A549 (cell line): ENCODE results near the gene LRRC46. TPM values are rescaled to one million over a fixed set of nuclear protein-coding genes. Genes with fewer than 3 reads are reported as not detected.

Experiments used
- ATAC-seq, 2 experiments: fragments of 200-7000 bp in 1 of 2; fragments of >200 bp in 1 of 2; cut with Nextera tagmentation in 1 of 2; cut with Tn5 transposase in 1 of 2; 3 replicates each; pipeline versions ENCODE4 v1.8.0 to v1.9.1; 2018 to 2020; ENCODE audit warnings: mild to moderate bottlenecking in 1 of 2, moderate library complexity in 1 of 2
- CTCF ChIA-PET: fragments of 300-600 bp; sonication (Branson Sonifier 250); formaldehyde crosslinking; extraction: SDS; loops from one replicate; lab custom pipeline; 2021; ENCODE audit warnings: antibody characterized with exemption, inconsistent platforms; lab: Yijun Ruan, JAX
- POLR2A ChIA-PET: fragments of 350-600 bp; formaldehyde crosslinking; extraction: SDS; loops from one replicate; lab custom pipeline; 2021; ENCODE audit warnings: antibody characterized with exemption, inconsistent platforms; lab: Yijun Ruan, JAX
- DNase-seq, 2 experiments: peaks; one replicate each; pipeline versions ENCODE4 v3.0.0 to v3.0.0-alpha.2; 2011 to 2016; ENCODE audit warnings: low read depth in 1 of 2, low spot score in 1 of 2
- FAIRE-seq: peaks from 2 replicates; lab custom pipeline; 2011; peaks lifted over from hg19 to GRCh38; lab: Jason Lieb, UNC
- H3K27ac ChIP-seq, 2 experiments: fragments of >200 bp; sonication (Bioruptor Twin); formaldehyde crosslinking; 3 replicates each; pipeline ENCODE4 v1.5.1; 2016 to 2017
- H3K4me1 ChIP-seq: fragments of >200 bp; sonication (Bioruptor Twin); formaldehyde crosslinking; 3 replicates; pipeline ENCODE4 v1.6.1; 2016
- H3K4me2 ChIP-seq: fragments of >200 bp; sonication (Bioruptor Twin); formaldehyde crosslinking; 3 replicates; pipeline ENCODE4 v1.6.1; 2016
- H3K4me3 ChIP-seq: fragments of >200 bp; sonication (Bioruptor Twin); formaldehyde crosslinking; 3 replicates; pipeline ENCODE4 v1.5.1; 2016
- H3K9me3 ChIP-seq: fragments of >200 bp; sonication (Bioruptor Twin); formaldehyde crosslinking; 3 replicates; pipeline ENCODE4 v1.6.1; 2016
- CBX2 ChIP-seq: fragments of 200-600 bp; sonication (generic); IDR thresholded peaks from 2 replicates; pipeline ENCODE4 v1.6.1; 2016; ENCODE audit warnings: low read depth, mild to moderate bottlenecking, borderline replicate concordance
- CHD4 ChIP-seq: fragments of 200-600 bp; sonication (generic); IDR thresholded peaks from 2 replicates; pipeline ENCODE4 v1.6.1; 2016; ENCODE audit warnings: antibody characterized with exemption, mild to moderate bottlenecking, borderline replicate concordance
- CTCF ChIP-seq: fragments of >200 bp; sonication (Bioruptor Twin); formaldehyde crosslinking; IDR thresholded peaks from 3 replicates; pipeline ENCODE4 v1.5.1; 2016
- FOSB ChIP-seq: fragments of 250-450 bp; sonication (Bioruptor Pico); IDR thresholded peaks from 2 replicates; pipeline ENCODE4 v1.5.0; 2020; ENCODE audit warnings: mild to moderate bottlenecking, moderate library complexity
- HDAC2 ChIP-seq: fragments of 200-600 bp; sonication (generic); IDR thresholded peaks from 2 replicates; pipeline ENCODE4 v1.6.1; 2016
- HOXA7 ChIP-seq: fragments of 250-450 bp; sonication (Bioruptor Pico); IDR thresholded peaks from 2 replicates; pipeline ENCODE4 v1.5.0; 2020; ENCODE audit warnings: mild to moderate bottlenecking, moderate library complexity
- HOXB13 ChIP-seq: fragments of 250-450 bp; sonication (Bioruptor Pico); IDR thresholded peaks from 2 replicates; pipeline ENCODE4 v1.5.0; 2020; ENCODE audit warnings: low read depth, mild to moderate bottlenecking, moderate library complexity
- HOXB5 ChIP-seq: fragments of 250-450 bp; sonication (Bioruptor Pico); IDR thresholded peaks from 2 replicates; pipeline ENCODE4 v1.5.0; 2020; ENCODE audit warnings: mild to moderate bottlenecking, moderate library complexity
- JUNB ChIP-seq: fragments of >200 bp; sonication (Bioruptor Twin); formaldehyde crosslinking; IDR thresholded peaks from 2 replicates; pipeline ENCODE4 v1.6.1; 2016
- MAZ ChIP-seq: fragments of 150-350 bp; IDR thresholded peaks from 2 replicates; pipeline ENCODE4 v1.6.1; 2014; ENCODE audit warnings: antibody characterized with exemption, low read depth, low read length, borderline replicate concordance
- NFE2L2 ChIP-seq: fragments of 150-350 bp; conservative IDR thresholded peaks from 2 replicates; pipeline ENCODE4 v1.6.1; 2014; ENCODE audit warnings: low read length
- NPAS2 ChIP-seq: fragments of 250-450 bp; sonication (Bioruptor Pico); IDR thresholded peaks from 2 replicates; pipeline ENCODE4 v1.8.0; 2022; ENCODE audit warnings: mild to moderate bottlenecking, moderate library complexity, borderline replicate concordance
- NR3C1 ChIP-seq: fragments of >200 bp; sonication (Bioruptor Twin); formaldehyde crosslinking; IDR thresholded peaks from 3 replicates; pipeline ENCODE4 v1.6.1; 2017
- PBX3 ChIP-seq: IDR thresholded peaks from 2 replicates; pipeline ENCODE4 v1.6.1; 2012
- PHF8 ChIP-seq: fragments of 200-600 bp; sonication (generic); IDR thresholded peaks from 2 replicates; pipeline ENCODE4 v1.6.1; 2016; ENCODE audit warnings: low read depth, mild to moderate bottlenecking, antibody characterized with exemption, moderate library complexity, borderline replicate concordance
- POLR2A ChIP-seq: IDR thresholded peaks from 2 replicates; pipeline ENCODE4 v1.6.1; 2012; ENCODE audit warnings: mild to moderate bottlenecking, low read length
- POLR2AphosphoS2 ChIP-seq: conservative IDR thresholded peaks from 2 replicates; pipeline ENCODE4 v1.6.1; 2012; ENCODE audit warnings: low read length, improper control_type of control experiment, inconsistent platforms
- RAD21 ChIP-seq, 2 experiments: fragments of >200 bp in 1 of 2; sonication (Bioruptor Twin) in 1 of 2; formaldehyde crosslinking in 1 of 2; IDR thresholded peaks in 1 of 2; conservative IDR thresholded peaks in 1 of 2; 2 replicates in 1 of 2; 3 replicates in 1 of 2; pipeline ENCODE4 v1.6.1; 2012 to 2018; ENCODE audit warnings: inconsistent platforms in 1 of 2
- RARB ChIP-seq: fragments of 250-450 bp; sonication (Bioruptor Pico); IDR thresholded peaks from 2 replicates; pipeline ENCODE4 v1.8.0; 2021; ENCODE audit warnings: mild to moderate bottlenecking, moderate library complexity
- TP53 ChIP-seq: fragments of 250-450 bp; sonication (Bioruptor Pico); IDR thresholded peaks from 2 replicates; pipeline ENCODE4 v1.5.0; 2021; ENCODE audit warnings: mild to moderate bottlenecking, moderate library complexity
- ZC3H11A ChIP-seq: fragments of 450-650 bp; IDR thresholded peaks from 2 replicates; pipeline ENCODE4 v1.6.1; 2014; ENCODE audit warnings: antibody characterized with exemption, mild to moderate bottlenecking
- ZSCAN20 ChIP-seq: fragments of 250-450 bp; sonication (Bioruptor Pico); IDR thresholded peaks from 2 replicates; pipeline ENCODE4 v1.8.0; 2022; ENCODE audit warnings: mild to moderate bottlenecking, moderate library complexity
- WGBS: methylation state at CpG from one replicate; pipeline ENCODE4 v1.1.6; 2017; ENCODE audit errors: missing lambda C conversion rate; 5-methylcytosine and 5-hydroxymethylcytosine counted together
- polyA plus RNA-seq, 4 experiments: library from polyadenylated mRNA; depleted of rRNA in 3 of 4; stranded (reverse); fragments of >200 nt; fragmentation: RNase III in 1 of 4; extraction: RNeasy Plus Mini Kit Qiagen cat#74134 plus additional on column Dnase treatment in 1 of 4; gene quantifications; 2 replicates in 3 of 4; 3 replicates in 1 of 4; pipeline ENCODE4 v1.2.3, GENCODE V29; 2011 to 2017
- TF ChIP-seq, protein P1 (sequence below): fragments of >200 bp; sonication (Bioruptor Twin); formaldehyde crosslinking; IDR thresholded peaks from 2 replicates; pipeline ENCODE4 v1.6.1; 2016

LRRC46 gene
- polyA plus RNA-seq, 2 of the 4 experiments (the other 2 are of a cell fraction), result 2.7 to 3.0 TPM

DNA sequence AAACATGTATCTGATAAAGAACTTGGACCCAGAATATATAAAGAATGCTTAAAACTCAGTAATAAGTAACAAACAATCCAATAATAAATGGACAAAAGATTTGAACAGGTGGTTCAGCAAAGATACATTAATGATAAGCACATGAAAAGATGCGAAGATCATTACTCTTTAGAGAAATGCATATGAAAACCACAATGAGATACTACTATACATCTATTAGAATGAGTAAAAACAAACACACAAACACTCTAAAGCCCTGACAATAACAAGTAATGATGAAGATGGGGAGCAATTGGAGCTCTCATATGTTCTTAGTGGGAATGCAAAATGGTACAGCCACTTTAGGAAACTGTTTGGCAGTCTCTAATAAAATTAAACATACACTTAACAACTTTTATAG lies 39.0 kb upstream of the LRRC46 start:
- WGBS, result 7% methylated on average over 1 of the region's 1 CpG
- TF ChIP-seq ZSCAN20 (CRISPR knock-in tag), result no peak
- no peak for TF ChIP-seq PHF8
- no peak for TF ChIP-seq RARB (CRISPR knock-in tag)
- no peak for TF ChIP-seq JUNB
- TF ChIP-seq CTCF, result no peak
- TF ChIP-seq, protein P1, sequence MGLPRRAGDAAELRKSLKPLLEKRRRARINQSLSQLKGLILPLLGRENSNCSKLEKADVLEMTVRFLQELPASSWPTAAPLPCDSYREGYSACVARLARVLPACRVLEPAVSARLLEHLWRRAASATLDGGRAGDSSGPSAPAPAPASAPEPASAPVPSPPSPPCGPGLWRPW, result no peak
- TF ChIP-seq ZC3H11A, result no peak
- TF ChIP-seq NFE2L2, result no peak
- no peak for TF ChIP-seq POLR2A
- TF ChIP-seq POLR2AphosphoS2, result no peak
- no peak for TF ChIP-seq HOXB13 (CRISPR knock-in tag)
- TF ChIP-seq RAD21 (conservative IDR thresholded peaks at IDR 0.05 in 1 of 2, IDR thresholded peaks at IDR 0.05 in 1 of 2), result no peak
- no peak for TF ChIP-seq FOSB (CRISPR knock-in tag)
- TF ChIP-seq, all 56 proteins: peak for 0

GRCh38 chr17:47792979-47793378 lies 38.5 kb upstream of the LRRC46 start:
- ATAC-seq (no peak), DNase-seq (no peak), FAIRE-seq (no peak)
- POLR2A ChIA-PET, result no interaction called here
- H3K4me1 ChIP-seq, result peaks cover 3% of the 10 kb centered on the region; the same call in 1 of the 3 replicates
- WGBS, result 10% methylated on average over 6 of the region's 6 CpGs
- CTCF ChIA-PET, result interaction anchor here (1.0 to 3.8 kb wide), 8 partner anchors 9 to 97 kb away, joined by 3 to 19 read pairs (median 4); partner anchors contain the start of gene TBX21
- no peak overlapping the region for H3K4me2 ChIP-seq
- TF ChIP-seq MAZ (no peak), TP53 (CRISPR knock-in tag) (no peak), HOXB5 (no peak), NR3C1 (no peak), CTCF (no peak), NPAS2 (no peak), PBX3 (no peak), HOXA7 (CRISPR knock-in tag) (no peak), HDAC2 (no peak), CHD4 (no peak), CBX2 (no peak)
- no peaks in the 10 kb centered on the region for H3K9me3 ChIP-seq
- no peak overlapping the region for H3K27ac ChIP-seq
- H3K4me3 ChIP-seq, result no peak overlapping the region

More for the DNA sequence above, 39.0 kb upstream of the LRRC46 start:
- CTCF ChIA-PET, result interaction anchor here (0.6 to 3.8 kb wide), 10 partner anchors 9 to 321 kb away, joined by 3 to 19 read pairs (median 3); partner anchors contain the start of gene TBX21
- H3K9me3 ChIP-seq, result no peaks in the 10 kb centered on the region
- peak; percentile 67 for FAIRE-seq
- no peak for ATAC-seq
- H3K4me1 ChIP-seq, result peaks cover 3% of the 10 kb centered on the region; the same call in 1 of the 3 replicates
- no peak overlapping the region for H3K4me2 ChIP-seq
- POLR2A ChIA-PET, result no interaction called here
- H3K4me3 ChIP-seq, result no peak overlapping the region
- DNase-seq, result no peak
- no peak overlapping the region for H3K27ac ChIP-seq
